ENCODE measurements around the gene NOVA1.

DNA sequence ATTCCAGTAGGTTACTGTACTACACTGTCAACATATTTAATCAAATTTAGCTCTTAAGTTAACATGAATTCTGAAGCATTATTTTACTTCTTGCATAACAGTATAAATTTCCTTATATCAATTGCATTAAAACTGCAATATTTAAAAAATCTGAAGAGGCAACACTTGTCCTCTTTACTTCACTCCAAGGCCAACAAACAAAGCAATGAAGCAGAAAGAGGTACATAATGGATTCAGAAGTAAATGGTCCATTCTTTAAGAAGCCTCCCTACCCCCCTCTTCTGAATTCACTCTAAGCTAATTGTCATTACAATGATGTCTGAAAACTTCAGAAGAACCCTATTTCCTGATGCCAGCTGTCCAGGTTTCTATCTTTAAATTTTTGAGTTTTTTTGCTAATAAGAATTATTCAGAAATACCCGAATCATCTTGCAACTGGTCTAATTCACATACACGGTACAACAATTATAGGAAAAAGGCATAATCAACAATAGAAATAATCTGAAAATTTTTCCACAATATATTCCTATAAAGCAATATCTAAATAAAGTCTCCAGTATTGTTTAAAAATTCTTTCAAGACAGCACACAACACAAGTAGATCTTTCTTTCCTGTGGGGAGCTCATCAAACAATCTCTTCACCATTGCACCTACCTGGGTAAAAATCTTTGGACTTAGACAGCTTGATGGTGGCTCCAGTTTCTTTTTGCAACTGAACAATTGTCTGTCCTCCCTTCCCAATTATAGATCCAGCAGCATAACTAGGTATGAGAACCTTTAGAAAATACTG lies 2.9 kb downstream of the NOVA1 start:
- TF ChIP-seq, protein P1, sequence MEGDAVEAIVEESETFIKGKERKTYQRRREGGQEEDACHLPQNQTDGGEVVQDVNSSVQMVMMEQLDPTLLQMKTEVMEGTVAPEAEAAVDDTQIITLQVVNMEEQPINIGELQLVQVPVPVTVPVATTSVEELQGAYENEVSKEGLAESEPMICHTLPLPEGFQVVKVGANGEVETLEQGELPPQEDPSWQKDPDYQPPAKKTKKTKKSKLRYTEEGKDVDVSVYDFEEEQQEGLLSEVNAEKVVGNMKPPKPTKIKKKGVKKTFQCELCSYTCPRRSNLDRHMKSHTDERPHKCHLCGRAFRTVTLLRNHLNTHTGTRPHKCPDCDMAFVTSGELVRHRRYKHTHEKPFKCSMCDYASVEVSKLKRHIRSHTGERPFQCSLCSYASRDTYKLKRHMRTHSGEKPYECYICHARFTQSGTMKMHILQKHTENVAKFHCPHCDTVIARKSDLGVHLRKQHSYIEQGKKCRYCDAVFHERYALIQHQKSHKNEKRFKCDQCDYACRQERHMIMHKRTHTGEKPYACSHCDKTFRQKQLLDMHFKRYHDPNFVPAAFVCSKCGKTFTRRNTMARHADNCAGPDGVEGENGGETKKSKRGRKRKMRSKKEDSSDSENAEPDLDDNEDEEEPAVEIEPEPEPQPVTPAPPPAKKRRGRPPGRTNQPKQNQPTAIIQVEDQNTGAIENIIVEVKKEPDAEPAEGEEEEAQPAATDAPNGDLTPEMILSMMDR (IDR thresholded peaks at IDR 0.05; ENCODE audit: low read depth, low read length, poor library complexity, severe bottlenecking), result no peak
- TF ChIP-seq EZH2phosphoT487 (IDR thresholded peaks at IDR 0.05; ENCODE audit: borderline replicate concordance, low read length), result no peak
